Measurements from ENCODE around the gene COQ8B. TPM values are rescaled to one million over a fixed set of nuclear protein-coding genes. Genes with fewer than 3 reads are reported as not detected.

COQ8B gene
- total RNA-seq, 4 donors from 2014 or later = 40.2 to 58.7 (median 44.1) TPM

GRCh38 chr19:40703029-40703755 is 13.5 kb downstream of the COQ8B start:
- 90 to 96% methylated on average over 24 of the region's 24 CpGs for WGBS, 2 donors
- H3K4me3 ChIP-seq (ENCODE audit: low read depth, poor library complexity, severe bottlenecking) = no peak overlapping the region
- intact Hi-C loops (cut with DNase I; ENCODE audit: low total_unique reads) = no loop called here
- no peak for DNase-seq (ENCODE audit: low spot score in 2 of 2)
- TF ChIP-seq POLR2A (IDR thresholded peaks at IDR 0.05) (no peak), CTCF (IDR thresholded peaks at IDR 0.05) (no peak)

- no peak overlapping the region for H3K4me3 ChIP-seq (ENCODE audit: low read depth, poor library complexity, severe bottlenecking)
- WGBS, 2 donors = 71 to 83% methylated on average over 18 of the region's 18 CpGs
- intact Hi-C loops (cut with DNase I; ENCODE audit: low total_unique reads) = no loop called here
- DNase-seq (ENCODE audit: low spot score in 2 of 2) = no peak
- no peak for TF ChIP-seq POLR2A (IDR thresholded peaks at IDR 0.05)
- no peak for TF ChIP-seq CTCF (IDR thresholded peaks at IDR 0.05)
Measured at GRCh38 chr19:40702337-40703012, 14.2 kb downstream of the COQ8B start.

GRCh38 chr19:40701758-40702157 is 14.9 kb downstream of the COQ8B start:
- TF ChIP-seq POLR2A (IDR thresholded peaks at IDR 0.05) = no peak
- no peak for TF ChIP-seq CTCF (IDR thresholded peaks at IDR 0.05)
- intact Hi-C loops (cut with DNase I; ENCODE audit: low total_unique reads) = no loop called here
- H3K4me3 ChIP-seq (ENCODE audit: low read depth, poor library complexity, severe bottlenecking) = no peak overlapping the region
- WGBS, 2 donors = 94 to 97% methylated on average over 6 of the region's 6 CpGs
- DNase-seq (ENCODE audit: low spot score in 2 of 2) = no peak

GRCh38 chr19:40700083-40700482 is 16.6 kb downstream of the COQ8B start:
- intact Hi-C loops (cut with DNase I; ENCODE audit: low total_unique reads) = no loop called here
- no peak for TF ChIP-seq POLR2A (IDR thresholded peaks at IDR 0.05)
- TF ChIP-seq CTCF (IDR thresholded peaks at IDR 0.05) = no peak
- no peak overlapping the region for H3K4me3 ChIP-seq (ENCODE audit: low read depth, poor library complexity, severe bottlenecking)
- DNase-seq (ENCODE audit: low spot score in 2 of 2) = no peak
- WGBS, 2 donors = 88 to 97% methylated on average over 9 of the region's 9 CpGs

- no peak for TF ChIP-seq POLR2A (IDR thresholded peaks at IDR 0.05)
- no peak for TF ChIP-seq CTCF (IDR thresholded peaks at IDR 0.05)
- no peak overlapping the region for H3K4me3 ChIP-seq (ENCODE audit: low read depth, poor library complexity, severe bottlenecking)
- WGBS, 2 donors = 96 to 97% methylated on average over 6 of the region's 6 CpGs
- no peak for DNase-seq (ENCODE audit: low spot score in 2 of 2)
- intact Hi-C loops (cut with DNase I; ENCODE audit: low total_unique reads) = no loop called here
Measured at GRCh38 chr19:40697007-40697406, 19.7 kb downstream of the COQ8B start.

All from lower leg skin (tissue), 4 donors.